Dedifferentiated amniotic fluid mesenchymal stem cell (primary cell): Measurements from ENCODE around the gene CD63.
"Not testable (repeated sequence)": the region's sequence is repeated elsewhere in the genome, so short reads cannot be mapped to it uniquely, and the experiment has no call there.

ENCODE experiments used
- DNase-seq: peaks from one replicate; pipeline ENCODE4 v3.0.0-alpha.2; 2016; ENCODE audit errors: extremely low spot score

CD63 gene, protein sequence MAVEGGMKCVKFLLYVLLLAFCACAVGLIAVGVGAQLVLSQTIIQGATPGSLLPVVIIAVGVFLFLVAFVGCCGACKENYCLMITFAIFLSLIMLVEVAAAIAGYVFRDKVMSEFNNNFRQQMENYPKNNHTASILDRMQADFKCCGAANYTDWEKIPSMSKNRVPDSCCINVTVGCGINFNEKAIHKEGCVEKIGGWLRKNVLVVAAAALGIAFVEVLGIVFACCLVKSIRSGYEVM

DNA sequence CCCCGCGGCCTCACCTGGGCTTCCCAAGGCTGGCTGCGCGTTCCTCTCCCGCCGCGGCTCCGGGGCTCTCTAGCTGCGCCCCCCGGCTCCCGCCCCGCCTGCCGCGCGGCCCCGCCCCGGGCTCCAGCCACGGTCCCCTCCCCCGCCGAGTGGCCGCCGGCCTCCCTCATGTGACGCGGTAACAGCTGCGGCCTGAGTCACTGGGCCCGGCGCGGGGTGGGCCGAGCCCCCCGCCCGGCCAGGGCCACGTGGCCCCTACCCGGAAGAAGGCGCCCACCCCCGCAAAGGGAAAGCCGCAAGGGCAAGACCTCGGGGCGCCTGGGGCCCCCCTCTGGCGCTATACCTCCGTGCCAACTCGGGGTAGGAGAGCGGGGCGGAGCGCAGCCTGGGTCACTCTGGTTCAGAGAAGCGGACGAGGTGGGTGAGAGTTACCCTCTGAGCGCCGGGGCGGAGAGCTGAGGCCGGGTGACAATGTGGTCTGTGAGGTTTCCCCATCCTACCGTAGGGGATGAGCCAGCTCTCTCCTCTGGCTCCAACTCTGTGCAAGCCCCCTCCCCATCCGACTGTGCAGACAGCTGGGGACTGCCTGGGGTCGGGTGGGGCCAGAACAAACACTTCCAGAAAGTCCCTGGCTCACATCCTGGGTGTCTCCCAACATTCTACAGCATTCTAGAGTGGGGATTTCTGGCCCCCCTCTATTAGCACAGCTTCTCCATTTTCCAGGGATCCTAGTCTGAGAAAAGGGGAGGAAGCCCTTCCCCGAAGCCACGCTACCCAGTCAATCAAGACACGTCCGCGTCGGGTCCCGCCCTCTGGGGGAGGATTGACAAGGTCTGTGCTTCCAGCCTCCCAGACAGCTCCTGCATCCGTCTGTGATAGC is at the start of gene CD63:
CD63 (minus strand) TSS at position 71 of the 880 bp plus-strand sequence. CDS start 668 bp downstream, outside the sequence.
- peak; percentile 89 for DNase-seq

DNA sequence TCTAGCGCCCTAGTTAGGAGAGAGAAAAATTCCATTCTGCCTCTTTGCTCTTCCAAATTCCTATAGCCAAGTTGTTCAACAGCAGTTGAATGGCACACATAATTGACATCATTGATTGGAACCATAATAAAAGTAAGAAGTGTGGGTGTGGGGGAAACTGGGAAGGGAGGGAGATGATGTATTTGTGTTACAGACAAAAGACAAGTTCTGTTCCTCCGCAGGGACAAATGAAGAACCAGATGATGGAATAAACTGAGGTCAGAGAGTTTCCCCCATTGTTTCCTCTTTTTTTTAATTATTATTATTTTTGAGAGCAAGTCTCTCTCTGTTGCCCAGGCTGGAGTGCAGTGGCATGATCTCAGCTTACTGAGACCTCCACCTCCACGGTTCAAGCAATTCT is 49.0 kb upstream of the CD63 start:
- no peak for DNase-seq

- no peak for DNase-seq
These were observed 42.9 kb upstream of the CD63 start for GRCh38 chr12:55771736-55772135.

DNA sequence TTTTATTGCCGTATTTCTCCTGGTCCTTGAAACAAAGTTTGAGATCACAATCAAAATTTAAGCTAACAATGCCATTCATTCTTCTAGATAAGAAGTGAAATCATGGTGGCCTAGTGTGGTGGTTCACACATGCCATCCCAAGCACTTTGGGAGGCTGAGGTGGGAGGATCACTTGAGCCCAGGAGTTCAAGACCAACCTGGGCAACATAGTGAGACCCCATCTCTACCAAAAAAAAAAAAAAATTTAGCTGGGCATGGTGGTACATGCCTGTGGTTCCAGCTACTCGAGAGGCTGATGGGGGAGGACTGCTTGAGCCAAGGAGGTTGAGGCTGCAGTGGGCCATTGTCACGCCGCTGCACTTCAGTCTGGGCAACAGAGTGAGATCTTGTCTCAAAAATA is 38.3 kb upstream of the CD63 start:
- no peak for DNase-seq

GRCh38 chr12:55765736-55766290 is 37.0 kb upstream of the CD63 start:
- DNase-seq = no peak

DNA sequence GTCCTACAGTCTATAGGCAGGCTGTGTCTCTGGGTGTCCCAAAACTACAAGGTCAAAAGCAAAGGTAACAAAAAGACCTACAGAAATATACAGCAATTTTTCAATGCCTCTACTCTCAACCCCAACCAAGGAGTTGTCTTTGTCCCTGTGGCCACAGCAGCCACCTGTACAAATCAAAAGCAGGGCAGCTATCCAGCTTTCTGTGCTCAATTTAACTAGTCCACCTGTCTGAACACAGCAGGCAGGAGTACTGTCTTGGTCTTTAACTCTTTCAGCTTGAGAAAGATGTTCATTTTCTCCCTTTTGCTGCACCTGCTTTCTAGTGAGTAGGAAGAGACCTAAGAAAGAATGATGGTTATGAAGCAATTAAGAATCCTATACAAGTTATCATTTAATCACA is 33.8 kb upstream of the CD63 start:
- DNase-seq = no peak

GRCh38 chr12:55760663-55761062 is 31.9 kb upstream of the CD63 start:
- DNase-seq = no peak

DNA sequence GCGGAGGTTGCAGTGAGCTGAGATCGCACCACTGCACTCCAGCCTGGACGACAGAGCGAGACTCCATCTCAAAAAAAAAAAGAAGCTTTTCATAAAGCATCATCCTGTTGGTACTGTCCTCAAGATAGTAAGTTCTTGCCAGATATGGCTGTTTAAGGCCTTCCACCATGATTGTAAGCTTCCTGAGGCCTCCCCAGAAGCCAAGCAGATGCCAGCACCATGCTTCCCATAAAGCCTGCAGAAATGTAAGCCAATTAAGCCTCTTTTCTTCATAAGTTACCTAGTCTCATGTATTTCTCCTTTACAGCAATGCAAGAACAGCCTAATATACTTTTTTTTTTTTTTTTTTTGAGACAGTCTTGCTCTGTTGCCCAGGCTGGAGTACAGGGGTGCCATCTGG is 29.8 kb upstream of the CD63 start:
- DNase-seq = not testable (repeated sequence)

- no peak for DNase-seq
These were observed 28.9 kb upstream of the CD63 start for GRCh38 chr12:55757701-55758100.

GRCh38 chr12:55755246-55755645 is 26.4 kb upstream of the CD63 start:
- no peak for DNase-seq

DNA sequence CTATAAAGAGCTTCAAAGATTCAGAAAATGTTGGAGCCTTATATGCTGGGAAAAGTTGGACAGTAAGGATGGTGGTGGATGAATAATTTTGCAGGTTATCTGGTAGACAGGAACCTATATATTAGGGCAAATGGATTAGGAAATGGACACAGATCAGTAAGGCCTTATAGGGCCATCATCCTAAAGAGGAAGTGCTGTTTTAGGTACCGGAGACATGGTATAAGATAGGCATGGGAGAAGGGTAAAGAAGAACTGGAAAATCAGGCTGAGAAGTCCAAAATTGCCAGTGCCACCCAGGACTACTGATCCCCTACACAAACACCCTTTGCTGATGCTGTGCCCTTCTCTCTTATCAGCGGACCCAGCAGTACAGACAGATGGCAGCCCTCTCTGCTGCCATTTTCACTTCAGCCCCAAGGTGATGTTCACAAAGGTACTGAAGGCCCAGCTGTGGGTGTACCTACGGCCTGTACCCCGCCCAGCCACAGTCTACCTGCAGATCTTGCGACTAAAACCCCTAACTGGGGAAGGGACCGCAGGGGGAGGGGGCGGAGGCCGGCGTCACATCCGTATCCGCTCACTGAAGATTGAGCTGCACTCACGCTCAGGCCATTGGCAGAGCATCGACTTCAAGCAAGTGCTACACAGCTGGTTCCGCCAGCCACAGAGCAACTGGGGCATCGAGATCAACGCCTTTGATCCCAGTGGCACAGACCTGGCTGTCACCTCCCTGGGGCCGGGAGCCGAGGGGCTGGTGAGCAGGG is 19.6 kb upstream of the CD63 start:
- no peak for DNase-seq

GRCh38 chr12:55746913-55747231 is 18.1 kb upstream of the CD63 start:
- DNase-seq = no peak

DNA sequence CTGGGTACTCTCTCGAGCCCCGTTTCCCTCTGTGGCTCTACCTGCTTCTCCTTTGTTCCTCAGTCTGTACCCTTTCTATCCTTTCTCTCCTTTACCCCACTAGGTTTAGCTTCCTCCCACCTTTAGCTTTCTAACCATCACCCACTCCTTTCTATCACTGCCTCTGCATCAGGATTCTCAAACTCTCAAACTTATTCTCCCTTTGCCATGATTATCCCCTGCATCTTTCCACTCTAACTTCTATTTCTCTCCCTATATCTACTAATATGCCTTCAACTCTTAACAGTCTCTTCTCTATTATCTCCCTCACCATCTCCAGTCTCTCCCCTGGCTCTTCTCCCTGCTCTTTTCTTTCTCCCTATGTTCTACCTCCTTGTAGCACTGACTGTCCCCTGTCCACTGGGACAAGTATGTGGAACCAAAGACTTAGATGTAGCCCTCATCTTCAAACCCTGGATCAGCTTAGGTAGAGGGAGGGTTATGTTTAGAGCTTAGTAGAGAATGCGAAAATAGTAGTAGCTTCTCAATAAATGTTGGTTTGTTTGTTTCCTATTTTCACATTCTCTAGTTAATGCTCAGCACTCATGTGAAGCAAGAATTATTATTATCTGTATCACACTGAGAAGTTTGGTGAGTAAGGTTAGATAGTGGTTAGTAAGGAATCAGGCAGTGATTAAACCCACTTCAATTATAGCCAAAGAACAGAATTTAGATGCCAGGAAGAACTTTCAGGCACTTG is 17.5 kb upstream of the CD63 start:
- no peak for DNase-seq

GRCh38 chr12:55745361-55746173 is 16.8 kb upstream of the CD63 start:
- no peak for DNase-seq

GRCh38 chr12:55744340-55745030 is 15.7 kb upstream of the CD63 start:
- no peak for DNase-seq

- DNase-seq = peak; percentile 51
These were observed 14.9 kb upstream of the CD63 start for GRCh38 chr12:55743406-55744339.

- peak; percentile 75 for DNase-seq
These were observed 14.1 kb upstream of the CD63 start, which contains the start of gene GDF11 for GRCh38 chr12:55742719-55743405. TSS of gene GDF11 (plus strand) at chr12:55743122. CDS start at chr12:55743317, 195 bp downstream.
